Middle frontal gyrus (tissue), 1 donor: ENCODE results near the gene G2E3.
"Not testable (repeated sequence)": the region's sequence is repeated elsewhere in the genome, so short reads cannot be mapped to it uniquely, and the experiment has no call there.

ENCODE experiments used
- DNase-seq: peaks from one replicate; pipeline ENCODE4 v3.0.0-alpha.2; 2015; ENCODE audit warnings: low spot score; ENCODE audit errors: extremely low spot score

G2E3 gene

DNA sequence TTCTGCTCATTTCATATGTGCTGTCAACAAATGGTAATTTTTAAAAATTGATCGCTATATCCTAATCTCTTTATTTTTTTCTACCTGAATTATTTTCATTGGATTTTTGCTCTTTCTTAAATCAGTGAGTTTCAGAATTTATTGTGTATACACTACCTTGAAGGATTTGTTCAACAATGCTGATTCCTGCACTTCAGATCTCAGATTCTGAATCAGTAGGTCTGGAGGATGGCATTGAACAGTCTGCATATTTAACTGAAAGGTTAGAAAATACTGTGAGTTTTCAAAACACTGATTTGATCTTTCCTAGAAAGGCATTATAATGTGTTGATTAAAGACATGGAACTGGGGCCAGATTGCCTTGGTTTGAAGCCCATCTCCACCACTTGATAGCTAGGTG is 1.6 kb downstream of the G2E3 start:
- no peak for DNase-seq

GRCh38 chr14:30564235-30564867 is 5.4 kb downstream of the G2E3 start:
- no peak for DNase-seq

DNA sequence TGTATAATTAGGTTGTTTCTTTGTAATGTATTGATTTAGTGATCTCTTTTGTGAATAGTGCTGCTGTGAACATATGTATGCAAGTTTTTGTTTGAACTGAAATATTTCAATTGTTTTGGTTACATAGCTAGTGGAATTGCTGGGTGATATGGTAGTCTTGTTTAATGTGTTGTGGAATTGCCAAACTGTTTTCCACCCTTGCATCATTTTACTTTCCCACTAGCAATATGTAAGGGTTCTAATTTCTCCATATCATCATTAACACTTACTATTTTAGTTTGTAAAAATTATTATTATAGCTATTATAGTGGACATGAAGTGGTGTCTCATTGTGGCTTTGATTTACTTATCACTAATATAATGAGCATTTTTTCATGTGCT is 5.9 kb downstream of the G2E3 start:
- no peak for DNase-seq

GRCh38 chr14:30569216-30569902 is 10.4 kb downstream of the G2E3 start:
- DNase-seq, result no peak

GRCh38 chr14:30569903-30570226 is 10.9 kb downstream of the G2E3 start:
- DNase-seq, result no peak

- DNase-seq, result no peak
Observed at GRCh38 chr14:30572237-30572636, 13.3 kb downstream of the G2E3 start.

DNA sequence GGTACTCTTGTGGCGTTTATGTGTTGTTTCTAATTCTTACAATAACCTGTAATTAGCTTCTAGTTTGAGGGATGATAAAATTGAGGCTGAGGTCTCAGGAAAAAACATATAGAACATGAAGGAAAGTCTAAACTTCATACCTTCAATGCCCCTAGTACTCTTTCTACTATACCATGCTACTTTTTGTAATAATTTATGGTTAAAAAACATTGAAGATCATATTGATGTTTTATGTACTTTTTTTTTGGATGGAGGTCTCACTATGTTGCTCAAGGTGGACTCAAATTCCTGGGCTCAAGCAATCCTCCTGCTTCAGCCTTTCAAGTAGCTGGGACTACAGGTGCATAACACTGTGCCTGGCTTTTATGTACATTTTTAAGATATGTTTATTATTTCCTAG is 13.8 kb downstream of the G2E3 start:
- no peak for DNase-seq

- DNase-seq, result no peak
Observed at GRCh38 chr14:30573226-30573814, 14.4 kb downstream of the G2E3 start.

- DNase-seq, result no peak
Observed at GRCh38 chr14:30573966-30574365, 15.0 kb downstream of the G2E3 start.

- DNase-seq, result not testable (repeated sequence)
Observed at GRCh38 chr14:30574777-30575176, 15.8 kb downstream of the G2E3 start.

DNA sequence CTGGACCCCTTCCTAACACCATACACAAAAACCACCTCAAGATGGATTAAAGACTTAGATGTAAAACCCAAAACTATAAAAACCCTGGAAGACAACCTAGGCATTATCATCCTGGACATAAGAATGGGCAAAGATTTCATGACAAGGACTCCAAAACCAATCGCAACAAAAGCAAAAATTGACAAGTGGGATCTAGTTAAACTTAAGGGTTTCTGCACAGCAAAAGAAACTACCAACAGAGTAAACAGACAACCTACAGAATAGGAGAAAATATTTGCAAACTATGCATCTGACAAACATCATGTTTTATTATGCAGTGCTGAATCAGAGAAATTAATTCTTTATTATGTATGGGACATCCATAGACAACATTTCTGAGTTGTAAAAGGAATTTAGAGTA is 17.4 kb downstream of the G2E3 start:
- not testable (repeated sequence) for DNase-seq

DNA sequence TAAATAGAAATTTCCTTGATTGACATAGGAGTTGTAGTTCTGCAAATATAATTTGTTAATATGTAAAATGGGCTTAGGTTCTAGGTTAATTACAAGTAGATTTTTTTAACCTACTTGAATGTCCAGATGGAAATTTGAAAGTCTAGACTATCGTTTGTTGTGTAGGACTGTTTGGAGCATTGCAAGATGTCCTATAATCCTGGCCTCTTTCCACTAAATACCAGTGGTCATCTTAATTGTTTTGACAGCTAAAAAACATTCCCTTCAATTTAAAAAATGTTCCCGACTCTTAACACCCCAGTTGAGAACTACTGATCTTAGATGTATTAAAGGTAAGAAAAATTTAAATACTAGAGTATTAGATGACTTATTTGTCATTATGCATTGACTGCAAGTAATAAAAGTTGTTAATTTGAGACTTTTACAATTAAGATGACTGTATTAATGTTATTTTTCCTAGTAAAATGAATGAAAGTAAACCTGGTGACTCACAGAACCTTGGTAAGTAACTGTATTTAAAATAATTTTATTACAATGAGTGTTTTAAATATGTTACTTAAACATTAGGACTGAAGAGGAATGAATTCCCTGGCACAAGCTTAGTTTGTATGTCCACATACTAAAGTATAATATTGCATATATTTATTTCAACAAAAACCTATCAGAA is 21.8 kb downstream of the G2E3 start:
- no peak for DNase-seq

DNA sequence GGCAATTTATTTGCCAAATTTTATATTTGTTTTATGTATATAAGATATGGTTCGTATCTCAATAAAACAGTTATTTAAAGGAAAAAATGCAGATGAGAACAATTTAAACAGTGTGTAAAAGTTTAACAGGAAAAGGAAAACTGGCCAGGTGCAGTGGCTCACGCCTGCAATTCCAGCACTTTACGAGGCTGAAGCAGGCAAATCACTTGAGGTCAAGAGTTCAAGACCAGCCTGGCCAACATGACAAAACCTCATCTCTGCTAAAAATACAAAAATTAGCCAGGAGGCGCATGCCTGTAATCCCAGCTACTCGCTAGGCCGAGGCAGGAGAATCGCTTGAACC is 22.3 kb downstream of the G2E3 start:
- no peak for DNase-seq

DNA sequence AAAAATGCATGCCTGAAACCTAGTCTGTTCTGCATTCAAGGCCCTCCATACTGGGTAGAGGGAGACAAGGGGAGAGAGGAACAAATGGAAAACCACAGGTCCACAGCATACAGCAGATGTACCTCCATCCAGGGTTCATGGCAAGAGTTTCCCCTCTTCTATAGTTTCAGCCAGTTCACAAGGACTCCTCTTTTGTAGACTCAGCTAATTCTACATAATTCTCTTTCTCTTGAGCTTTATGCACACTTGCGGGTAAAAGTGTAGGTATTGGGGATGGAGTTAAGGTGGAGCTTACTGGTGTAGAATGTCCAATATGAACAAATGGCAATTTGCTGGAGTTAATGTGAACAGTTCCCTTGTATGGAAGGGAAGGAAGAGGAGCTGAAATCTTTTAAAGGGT is 23.4 kb downstream of the G2E3 start:
- DNase-seq, result no peak

GRCh38 chr14:30584058-30584630 is 25.2 kb downstream of the G2E3 start:
- DNase-seq, result no peak

DNA sequence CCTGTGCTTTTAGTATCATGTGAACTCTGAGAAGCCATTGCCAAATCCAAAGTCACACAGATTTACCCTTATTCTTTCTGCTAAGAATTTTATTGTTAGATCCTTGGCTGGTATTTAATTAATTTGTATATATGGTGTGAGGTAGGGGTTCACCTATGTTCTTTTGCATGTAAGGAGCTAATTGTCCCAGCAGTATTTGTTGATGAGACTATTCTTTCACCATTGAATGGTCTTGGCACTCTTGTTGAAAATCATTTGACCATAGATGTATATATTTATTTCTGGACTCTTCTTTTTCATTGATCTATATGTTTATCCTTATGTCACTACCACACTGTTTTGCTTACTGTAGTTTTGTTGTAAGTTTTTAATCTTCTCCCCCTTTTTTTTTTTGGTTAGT is 26.2 kb downstream of the G2E3 start:
- DNase-seq, result no peak

- no peak for DNase-seq
Observed at GRCh38 chr14:30587141-30587540, 28.2 kb downstream of the G2E3 start.

DNA sequence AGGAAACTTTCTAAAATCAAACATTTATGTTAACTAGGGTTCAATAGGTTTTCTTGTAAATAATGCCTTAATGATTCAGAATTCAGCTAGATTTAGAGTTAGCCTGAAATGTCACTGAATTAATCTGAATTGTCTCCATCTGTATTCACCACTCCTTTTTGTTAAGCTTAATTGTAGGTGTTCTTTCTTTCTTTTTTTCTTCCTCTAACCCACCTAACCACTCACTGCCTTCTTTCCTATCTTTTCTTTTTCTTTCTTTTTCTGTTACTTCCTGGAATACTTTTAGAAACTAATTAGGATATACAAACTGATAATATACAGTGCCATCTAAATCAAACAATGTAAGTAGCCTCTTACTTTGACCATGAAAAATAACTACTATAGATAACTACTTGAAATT is 29.9 kb downstream of the G2E3 start:
- DNase-seq, result no peak

DNA sequence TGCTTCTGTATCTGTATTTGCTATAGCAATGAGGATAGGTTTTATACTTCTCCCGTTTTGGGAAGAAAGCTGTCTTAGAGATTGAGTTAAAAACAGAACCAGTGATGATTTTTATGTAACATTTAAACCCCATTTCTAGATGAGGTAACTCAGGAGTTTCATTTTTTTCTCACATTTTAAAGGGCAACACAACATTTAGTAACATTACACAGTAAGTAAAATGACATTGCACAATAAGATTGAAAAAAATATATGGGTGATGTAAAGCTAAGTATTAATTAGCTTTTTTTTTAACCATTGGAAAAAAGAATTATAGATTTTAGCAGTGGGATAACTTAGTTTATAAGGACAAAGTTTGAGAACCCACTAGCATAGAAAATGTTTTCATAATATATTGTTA is 38.0 kb downstream of the G2E3 start:
- DNase-seq, result no peak

DNA sequence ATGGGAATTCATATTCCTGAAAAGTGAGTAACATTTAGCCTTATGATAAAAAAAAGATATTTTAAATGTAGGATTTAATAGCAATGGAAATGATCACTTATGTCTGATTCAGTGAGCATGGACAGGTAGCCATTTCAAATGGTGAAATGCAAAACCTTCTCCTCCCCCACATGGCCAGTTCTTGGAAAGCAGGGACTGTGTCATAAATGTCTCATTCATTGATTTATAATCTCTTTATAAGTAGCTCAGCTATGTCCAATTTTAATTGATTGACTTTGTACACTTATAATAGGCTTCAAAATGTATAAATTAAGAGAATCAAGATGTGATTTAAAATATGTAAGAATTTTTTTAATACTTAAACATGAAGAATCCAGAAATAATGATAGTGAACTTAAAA is 38.5 kb downstream of the G2E3 start:
- DNase-seq, result no peak

GRCh38 chr14:30600922-30601918 is 42.3 kb downstream of the G2E3 start:
- DNase-seq, result no peak
